Adipose tissue (tissue), 3 donors: ENCODE measurements around the gene LRRK1. TPM values are rescaled to one million over a fixed set of nuclear protein-coding genes. Genes with fewer than 3 reads are reported as not detected.
A peak's percentile ranks its signal among the peaks of the same experiment; 100 is the strongest.
"Not testable (repeated sequence)": the region's sequence is repeated elsewhere in the genome, so short reads cannot be mapped to it uniquely, and the experiment has no call there.

Experiments
- H3K27ac ChIP-seq: one replicate; pipeline ENCODE4 v1.5.1; 2013; ENCODE audit warnings: low read depth, low read length
- WGBS, 3 donors: extraction: QIAGEN DNeasy Blood & Tissue Kit; methylation state at CpG; one replicate each; pipeline ENCODE4 v1.1.7; 2013; 5-methylcytosine and 5-hydroxymethylcytosine counted together
- polyA plus RNA-seq, 3 donors: library from polyadenylated mRNA; stranded (reverse); fragments of 200-250 nt; gene quantifications; one replicate each; pipeline ENCODE4 v1.2.3, GENCODE V29; 2013
- donor health status: healthy with polysubstance abuse.
- donor health status: Bipolar disorder and iron deficiency.
- donor health status: healthy.

Gene LRRK1
- polyA plus RNA-seq, 3 donors, result 5.2 to 11.5 (median 5.9) TPM

- WGBS, 3 donors, result 96% methylated on average over 19 of the region's 19 CpGs
- no peak overlapping the region for H3K27ac ChIP-seq
Measured at GRCh38 chr15:101064795-101065569, 145.8 kb downstream of the LRRK1 start.

- 94 to 96% (median 95%) methylated on average over 28 of the region's 28 CpGs for WGBS, 3 donors
- H3K27ac ChIP-seq, result no peak overlapping the region
Measured at GRCh38 chr15:101065570-101066221, 146.5 kb downstream of the LRRK1 start.

DNA sequence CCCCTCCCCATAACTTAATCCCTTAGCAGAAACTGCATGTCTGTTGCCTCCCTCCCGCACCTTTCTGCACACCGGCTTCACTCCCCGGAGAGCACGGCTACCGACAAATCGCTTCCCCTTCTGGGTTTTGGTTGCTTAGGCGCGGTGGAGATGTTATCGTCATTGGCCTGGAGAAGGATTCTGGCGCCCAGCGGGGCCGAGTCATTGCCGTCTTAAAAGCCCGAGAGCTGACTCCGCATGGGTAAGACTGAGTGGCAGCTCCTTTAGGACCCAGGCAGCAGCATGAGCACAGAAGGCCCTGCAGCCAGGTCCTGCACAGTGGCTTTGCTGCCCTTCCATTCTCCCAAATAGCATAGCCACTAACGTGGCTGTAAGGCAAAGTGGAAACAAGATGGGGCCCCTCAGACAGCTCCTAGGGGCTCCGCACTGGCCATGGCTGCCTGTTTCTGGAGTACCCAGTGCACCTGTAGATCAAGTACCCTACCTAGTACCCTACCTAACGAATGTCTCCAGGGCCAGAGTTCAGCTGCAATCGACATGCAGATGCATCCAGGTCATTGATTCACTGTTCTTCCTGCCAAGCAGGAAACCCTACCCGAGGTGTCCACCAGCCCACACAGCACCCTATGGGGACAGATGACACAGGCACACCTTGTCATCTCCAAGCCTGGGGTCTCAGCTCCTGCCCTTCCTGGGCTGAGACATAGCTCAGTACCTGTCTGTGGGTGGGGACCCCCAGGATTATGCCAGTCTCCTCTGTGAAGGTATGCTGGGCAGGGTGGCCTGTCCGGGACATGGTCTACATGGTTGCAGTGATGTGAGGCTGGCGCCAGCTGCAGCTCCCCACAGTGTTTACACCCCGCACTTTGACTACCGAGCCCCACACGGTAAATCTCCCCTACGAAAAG lies 147.6 kb downstream of the LRRK1 start:
- WGBS, 3 donors, result 86 to 91% (median 89%) methylated on average over 26 of the region's 26 CpGs
- H3K27ac ChIP-seq, result no peak overlapping the region

DNA sequence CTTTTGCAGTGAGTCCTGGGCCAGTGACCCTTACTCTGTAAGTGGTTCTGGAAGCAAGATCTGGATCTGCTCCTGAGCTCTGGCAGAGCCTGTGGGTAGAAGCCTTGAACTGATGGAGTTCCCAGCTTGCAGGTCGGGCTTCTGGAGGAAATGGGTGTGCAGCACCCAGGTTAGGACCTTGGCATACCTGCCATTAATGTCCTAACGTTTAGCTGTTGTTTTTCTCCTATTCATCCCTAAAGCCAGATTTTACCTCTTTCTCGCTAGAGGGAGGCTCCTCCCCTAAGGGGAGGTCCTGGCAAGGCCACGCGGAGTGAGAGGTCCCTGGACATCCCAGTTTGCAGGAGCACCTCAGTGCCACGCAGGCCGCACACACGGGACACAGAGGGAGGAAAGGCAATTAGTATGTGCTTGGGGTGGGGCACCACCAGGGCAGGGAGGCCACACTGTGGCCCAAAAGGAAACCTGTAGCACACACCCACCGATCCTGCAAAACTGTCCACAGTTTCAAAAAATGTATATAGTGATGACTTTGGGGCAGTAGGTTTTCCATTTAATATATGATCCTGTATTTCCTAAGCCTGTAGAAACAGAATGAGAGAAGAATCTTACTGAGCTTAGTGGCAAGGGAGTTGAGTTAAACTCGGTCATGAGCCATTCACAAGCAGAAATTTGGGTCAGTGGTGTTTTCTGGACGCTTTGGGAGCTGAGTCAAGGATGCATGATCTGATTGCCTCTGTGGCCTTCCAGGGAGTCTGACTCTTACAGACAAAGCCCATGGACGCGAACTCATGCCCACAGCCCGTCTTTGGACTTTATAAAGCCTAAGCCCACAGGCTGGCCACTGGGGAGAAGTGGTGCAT lies 148.7 kb downstream of the LRRK1 start:
- WGBS, 3 donors, result 65 to 80% (median 76%) methylated on average over 14 of the region's 14 CpGs

DNA sequence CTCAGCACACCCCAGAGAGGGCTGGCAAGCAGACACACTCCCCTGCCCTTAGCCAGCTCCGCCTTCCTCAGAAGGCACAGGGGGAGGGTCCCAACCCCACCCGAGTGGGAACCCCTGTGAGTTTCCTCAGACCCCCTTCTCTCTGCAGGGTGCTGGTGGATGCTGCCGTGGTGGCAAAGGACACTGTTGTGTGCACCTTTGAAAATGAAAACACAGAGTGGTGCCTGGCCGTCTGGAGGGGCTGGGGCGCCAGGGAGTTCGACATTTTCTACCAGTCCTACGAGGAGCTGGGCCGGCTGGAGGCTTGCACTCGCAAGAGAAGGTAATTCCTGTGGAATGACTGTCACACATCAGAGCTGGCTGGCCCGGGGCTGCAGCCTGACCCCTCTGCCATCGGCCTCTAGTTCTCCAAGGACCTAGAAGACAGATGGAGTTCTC lies 149.4 kb downstream of the LRRK1 start:
- H3K27ac ChIP-seq, result no peak overlapping the region
- 75 to 91% (median 83%) methylated on average over 11 of the region's 11 CpGs for WGBS, 3 donors

More for the DNA sequence above, 148.7 kb downstream of the LRRK1 start:
- no peak overlapping the region for H3K27ac ChIP-seq

DNA sequence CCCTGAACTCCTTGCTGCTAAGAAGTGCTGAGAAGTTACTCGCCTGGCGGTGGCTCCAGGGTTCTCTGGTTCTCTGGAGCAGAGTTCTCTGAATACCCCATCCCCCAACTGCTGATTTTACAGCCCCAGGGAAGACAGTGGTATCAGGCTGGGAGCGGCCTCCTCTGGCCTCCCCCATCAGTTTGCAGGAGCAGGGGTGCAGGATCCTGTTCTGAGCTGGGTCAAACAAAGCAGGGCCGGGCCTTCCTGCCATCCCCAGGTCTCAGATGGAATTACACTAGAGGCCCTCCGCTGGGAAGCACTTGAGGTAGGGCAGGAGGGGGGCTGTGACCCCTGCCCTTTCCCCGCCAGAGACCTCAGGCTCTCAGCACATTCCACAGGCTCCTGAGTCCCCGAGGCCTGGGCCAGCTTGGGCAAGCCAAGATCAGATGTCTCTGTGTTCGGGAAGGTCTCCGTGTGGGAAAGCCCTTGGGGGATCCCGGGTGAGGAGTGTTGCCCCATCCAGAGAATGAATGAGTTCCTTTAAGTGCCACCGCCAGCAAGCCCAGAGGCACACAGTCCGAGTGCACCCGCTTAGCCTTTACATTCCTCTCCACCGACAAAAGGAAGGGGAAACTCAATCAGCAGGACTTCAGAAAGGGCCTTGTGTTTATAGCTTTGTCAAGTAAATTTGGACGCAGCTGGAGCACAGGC lies 149.9 kb downstream of the LRRK1 start:
- WGBS, 3 donors, result 67 to 71% (median 69%) methylated on average over 15 of the region's 15 CpGs

GRCh38 chr15:101069654-101069973 lies 150.5 kb downstream of the LRRK1 start:
- 65 to 86% (median 77%) methylated on average over 4 of the region's 4 CpGs for WGBS, 3 donors
- no peak overlapping the region for H3K27ac ChIP-seq

More for the DNA sequence above, 149.9 kb downstream of the LRRK1 start:
- H3K27ac ChIP-seq, result no peak overlapping the region

DNA sequence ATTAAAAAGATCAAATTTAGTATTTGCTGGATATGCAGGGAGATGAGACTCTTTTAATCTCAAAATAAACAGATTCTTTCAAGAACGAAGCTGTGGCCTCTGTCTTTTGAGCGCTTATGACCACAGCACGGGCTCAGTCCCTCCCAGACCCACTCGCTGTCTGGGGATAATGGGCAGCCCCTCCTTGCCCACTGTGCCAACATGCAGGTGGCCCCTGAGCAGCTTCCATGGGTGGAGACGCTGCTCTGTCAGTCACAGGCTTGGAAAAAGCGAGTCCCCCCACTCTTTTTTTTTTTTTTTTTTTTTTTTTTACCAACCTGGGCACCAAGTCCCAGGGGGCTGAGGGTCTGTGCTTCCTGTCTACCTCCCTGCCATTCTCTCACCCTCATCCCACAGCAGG lies 150.9 kb downstream of the LRRK1 start:
- 80 to 90% (median 84%) methylated on average over 6 of the region's 6 CpGs for WGBS, 3 donors
- peak overlapping the region; percentile 43 for H3K27ac ChIP-seq

GRCh38 chr15:101070502-101071273 lies 151.5 kb downstream of the LRRK1 start:
- peak overlapping the region; percentile 43 for H3K27ac ChIP-seq
- 60 to 76% (median 63%) methylated on average over 6 of the region's 6 CpGs for WGBS, 3 donors

DNA sequence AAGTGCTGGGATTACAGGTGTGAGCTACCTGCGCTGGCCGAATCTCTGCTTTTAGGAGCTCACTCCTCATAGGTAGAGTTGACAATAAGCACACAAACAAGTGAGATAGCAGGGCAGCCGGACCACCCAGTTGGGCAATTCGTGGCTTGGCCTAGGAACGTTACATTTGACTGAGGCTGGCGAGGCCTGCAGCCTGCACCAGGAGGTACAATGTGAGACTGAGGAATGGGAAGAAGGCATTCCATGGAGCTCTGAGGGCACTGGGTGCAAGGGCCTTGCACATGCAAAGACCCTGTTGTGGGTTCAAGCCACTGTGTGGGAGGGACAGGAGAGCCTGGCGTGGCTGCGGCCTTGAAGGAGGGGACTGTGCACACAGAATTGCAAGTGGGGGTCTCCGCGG lies 152.5 kb downstream of the LRRK1 start:
- WGBS, 3 donors, result 94 to 97% (median 96%) methylated on average over 10 of the region's 10 CpGs
- no peak overlapping the region for H3K27ac ChIP-seq

DNA sequence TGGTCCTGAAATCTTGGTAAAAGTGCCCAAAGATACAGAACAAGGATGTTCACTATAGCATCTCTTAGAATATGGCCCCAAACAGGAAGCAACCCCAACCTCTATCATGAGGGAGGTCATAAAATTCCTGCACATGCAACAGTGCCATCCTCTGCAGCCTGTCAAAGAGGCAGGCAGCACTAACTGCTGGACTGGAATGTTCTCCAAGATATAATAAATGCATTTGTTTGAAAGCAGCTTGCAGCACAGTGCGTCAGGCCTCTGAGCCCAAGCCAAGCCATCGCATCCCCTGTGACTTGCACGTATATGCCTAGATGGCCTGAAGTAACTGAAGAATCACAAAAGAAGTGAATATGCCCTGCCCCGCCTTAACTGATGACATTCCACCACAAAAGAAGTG lies 153.1 kb downstream of the LRRK1 start:
- 92 to 100% (median 98%) methylated on average over 4 of the region's 4 CpGs for WGBS, 3 donors
- not testable (repeated sequence) for H3K27ac ChIP-seq

GRCh38 chr15:101077806-101078668 lies 158.9 kb downstream of the LRRK1 start:
- 84 to 91% (median 90%) methylated on average over 15 of the region's 15 CpGs for WGBS, 3 donors
- H3K27ac ChIP-seq, result not testable (repeated sequence)

- H3K27ac ChIP-seq, result no peak overlapping the region
Measured at GRCh38 chr15:101078669-101079323, 159.6 kb downstream of the LRRK1 start.

GRCh38 chr15:101081900-101082299 lies 162.7 kb downstream of the LRRK1 start:
- H3K27ac ChIP-seq, result no peak overlapping the region
- 97 to 98% (median 97%) methylated on average over 9 of the region's 9 CpGs for WGBS, 3 donors

More at GRCh38 chr15:101078669-101079323, 159.6 kb downstream of the LRRK1 start:
- 87 to 92% (median 87%) methylated on average over 16 of the region's 16 CpGs for WGBS, 3 donors

GRCh38 chr15:101083336-101084045 lies 164.3 kb downstream of the LRRK1 start:
- H3K27ac ChIP-seq, result no peak overlapping the region
- 52 to 72% (median 57%) methylated on average over 11 of the region's 11 CpGs for WGBS, 3 donors
